SKM-1 (cell line): ENCODE results near the gene PLEKHS1.
"Not testable (repeated sequence)": the region's sequence is repeated elsewhere in the genome, so short reads cannot be mapped to it uniquely, and the experiment has no call there.

Experiments
- DNase-seq: peaks from one replicate; lab custom pipeline; 2025; ENCODE audit not compliant: unreplicated experiment; lab: John Stamatoyannopoulos, UW

Gene PLEKHS1

DNA sequence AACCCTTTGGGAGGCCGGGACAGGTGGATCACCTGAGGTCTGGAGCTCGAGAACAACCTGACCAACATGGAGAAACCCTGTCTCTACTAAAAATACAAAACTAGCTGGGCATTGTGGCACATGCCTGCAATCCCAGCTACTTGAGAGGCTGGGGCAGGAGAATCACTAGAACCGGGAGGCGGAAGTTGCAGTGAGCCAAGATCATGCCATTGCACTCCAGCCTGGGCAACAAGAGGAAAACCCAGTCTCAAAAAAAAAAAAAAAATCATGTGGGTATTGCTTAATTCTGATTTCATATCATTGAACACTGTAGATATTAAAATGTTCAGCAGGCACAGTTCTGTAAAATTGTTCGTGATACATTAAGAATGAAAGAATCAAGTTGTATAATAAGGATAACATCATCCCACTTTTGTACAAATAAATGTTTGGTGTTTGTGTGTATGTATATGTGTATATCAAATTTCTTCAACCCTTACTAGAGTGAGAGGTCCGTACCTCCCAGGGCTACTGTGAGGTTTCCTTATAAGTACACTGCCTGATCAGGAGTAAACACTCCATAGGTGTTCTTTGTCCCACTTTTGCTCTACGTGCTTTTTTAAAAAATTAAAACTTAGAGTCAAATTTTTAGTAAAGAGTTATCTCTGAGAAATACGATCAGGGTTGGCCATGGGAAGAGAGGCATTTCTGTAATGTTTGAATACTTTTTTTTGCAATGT is 31.7 kb downstream of the PLEKHS1 start:
- no peak for DNase-seq

DNA sequence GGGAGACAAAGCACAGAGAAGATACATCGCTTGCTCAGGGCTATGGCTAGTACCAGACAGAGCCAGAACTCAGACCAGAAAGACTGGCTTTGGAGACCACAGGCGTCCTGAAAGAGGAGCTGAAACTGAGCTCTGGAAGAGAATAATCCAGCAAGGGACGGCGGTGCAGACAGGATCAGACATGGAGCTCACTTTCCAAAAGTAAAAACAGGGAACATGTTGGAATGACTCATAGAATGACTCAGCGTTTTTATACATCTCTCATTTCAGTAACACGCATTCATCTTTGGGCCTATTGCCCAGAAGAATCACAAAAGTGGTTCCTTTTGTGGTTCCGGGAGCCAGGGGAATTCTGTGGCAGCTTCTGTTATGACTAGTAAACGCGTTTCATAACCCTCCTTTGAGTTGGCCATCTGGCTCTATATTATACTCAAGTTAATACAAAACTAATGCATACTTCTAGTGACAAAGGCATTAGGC is 37.2 kb downstream of the PLEKHS1 start:
- DNase-seq = no peak

DNA sequence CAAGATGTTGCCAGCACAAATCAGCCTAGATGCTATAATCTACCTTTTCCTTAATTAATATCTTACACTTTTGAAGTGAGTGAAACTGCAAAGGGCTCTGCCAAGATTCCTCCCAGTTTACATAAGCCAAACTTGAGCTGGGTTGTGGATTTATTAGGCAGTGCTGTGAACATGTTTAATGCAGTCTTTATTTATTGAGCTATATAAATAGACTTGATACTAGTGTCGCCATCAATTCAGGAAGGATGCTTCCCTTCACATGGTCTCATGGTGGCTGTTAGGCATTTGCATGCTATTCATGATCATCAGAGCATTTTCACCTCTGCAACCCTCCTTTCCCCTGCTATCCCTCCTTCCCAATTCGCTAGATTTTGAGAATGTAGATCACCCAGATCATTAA is 40.2 kb downstream of the PLEKHS1 start:
- no peak for DNase-seq

DNA sequence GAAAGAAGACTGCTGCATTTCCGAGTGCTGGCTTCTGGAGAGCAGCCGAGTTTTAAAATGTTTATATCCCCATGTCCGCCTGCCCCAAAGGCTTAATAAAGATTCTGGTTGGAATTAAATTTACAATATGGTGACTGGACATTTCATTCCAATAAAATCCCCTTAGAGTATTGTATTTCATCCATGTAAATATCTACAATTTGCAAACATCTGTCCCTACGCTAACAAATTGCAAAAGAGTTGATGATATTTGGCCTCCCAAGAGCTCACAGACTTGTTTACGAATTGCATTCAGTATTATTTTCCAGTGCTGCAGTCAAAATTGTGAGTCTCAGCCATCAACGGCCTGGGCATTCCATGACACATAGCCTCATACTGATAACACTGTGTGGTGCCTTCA is 50.1 kb downstream of the PLEKHS1 start:
- DNase-seq = no peak

DNA sequence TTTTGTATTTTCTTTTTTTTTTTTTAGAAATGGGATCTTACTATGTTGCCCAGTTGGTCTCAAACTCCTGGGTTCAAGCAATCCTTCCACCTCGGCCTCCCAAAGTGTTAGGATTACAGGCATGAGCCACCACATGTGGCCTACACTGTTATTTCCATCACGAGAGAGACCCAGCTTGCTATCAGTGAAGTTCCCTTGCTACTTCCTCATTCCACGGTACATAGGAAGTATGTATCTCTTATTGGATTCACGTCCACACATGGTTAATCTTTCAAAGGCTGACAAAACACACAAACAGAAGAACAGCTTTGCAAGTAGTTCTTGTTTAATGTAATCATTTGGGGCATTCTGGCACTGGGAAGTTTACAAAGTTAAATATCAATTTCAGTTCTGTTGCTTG is 51.5 kb downstream of the PLEKHS1 start:
- DNase-seq = peak; percentile 25

DNA sequence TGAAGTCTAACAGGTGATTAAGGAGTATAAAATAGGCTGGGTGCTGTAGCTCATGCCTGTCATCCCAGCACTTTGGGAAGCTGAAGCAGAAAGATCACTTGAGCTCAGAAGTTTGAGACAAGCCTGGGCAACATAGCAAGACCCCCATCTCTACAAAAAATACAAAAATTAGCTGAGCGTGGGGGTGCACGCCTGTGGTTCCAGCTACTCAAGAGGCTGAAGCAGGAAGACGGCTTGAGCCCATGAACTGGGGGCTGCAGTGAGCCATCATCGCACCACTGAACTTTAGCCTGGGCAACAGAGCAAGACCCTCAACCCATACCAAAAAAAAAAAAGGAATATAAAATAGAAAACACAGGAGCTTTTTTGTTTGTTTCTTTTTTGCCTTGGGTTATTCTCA is 55.0 kb downstream of the PLEKHS1 start:
- no peak for DNase-seq

DNA sequence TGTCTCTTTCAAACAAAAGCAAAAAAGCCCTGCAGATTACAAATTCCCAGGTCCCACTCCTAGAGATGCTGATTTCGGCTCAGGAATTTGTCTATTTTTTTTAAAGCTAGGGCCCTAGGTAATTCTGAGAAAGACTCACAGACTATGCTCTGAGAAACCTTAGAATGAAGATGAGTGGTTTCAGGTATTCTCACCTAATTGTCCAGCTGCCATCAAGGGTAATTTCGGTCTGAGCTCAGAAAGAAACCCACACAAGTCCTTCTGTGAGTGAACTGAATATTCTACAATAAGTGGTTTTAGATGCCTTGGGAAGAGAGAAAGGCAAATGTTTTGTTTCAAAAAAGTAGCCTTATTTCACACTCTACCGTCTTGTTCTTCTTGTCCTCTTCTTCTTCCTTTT is 56.7 kb downstream of the PLEKHS1 start:
- DNase-seq = no peak

DNA sequence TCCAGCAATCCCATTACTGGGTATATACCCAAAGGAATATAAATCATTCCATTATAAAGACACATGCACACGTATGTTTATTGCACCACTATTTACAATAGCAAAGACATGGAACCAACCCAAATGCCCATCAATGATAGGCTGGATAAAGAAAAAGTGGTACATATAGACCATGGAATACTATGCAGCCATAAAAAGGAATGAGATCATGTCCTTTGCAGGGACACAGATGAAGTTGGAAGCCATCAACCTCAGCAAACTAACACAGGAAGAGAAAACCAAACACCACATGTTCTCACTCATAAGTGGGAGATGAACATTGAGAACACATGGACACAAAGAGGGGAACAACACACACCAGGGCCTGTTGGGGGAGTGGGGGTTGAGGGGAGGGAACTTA is 63.2 kb downstream of the PLEKHS1 start:
- not testable (repeated sequence) for DNase-seq

DNA sequence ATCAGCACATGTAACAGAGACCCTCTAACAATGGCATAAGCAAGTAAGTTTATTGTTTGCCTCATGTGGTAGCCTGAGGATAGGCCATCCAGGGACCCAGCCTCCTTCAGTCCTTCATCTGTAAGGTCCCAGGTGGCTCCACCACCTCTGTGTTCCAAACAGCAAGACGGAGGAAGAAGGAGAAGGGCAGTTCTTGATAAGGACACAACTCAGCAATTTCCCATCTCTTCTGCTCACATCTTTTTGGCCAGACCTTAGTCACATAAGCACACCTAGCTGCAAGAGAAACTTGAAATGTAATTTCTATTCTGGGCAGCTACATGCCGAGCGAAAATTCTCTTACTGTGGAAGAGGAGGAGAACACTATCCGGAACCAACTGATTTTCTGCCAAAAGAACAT is 68.5 kb downstream of the PLEKHS1 start:
- DNase-seq = no peak

DNA sequence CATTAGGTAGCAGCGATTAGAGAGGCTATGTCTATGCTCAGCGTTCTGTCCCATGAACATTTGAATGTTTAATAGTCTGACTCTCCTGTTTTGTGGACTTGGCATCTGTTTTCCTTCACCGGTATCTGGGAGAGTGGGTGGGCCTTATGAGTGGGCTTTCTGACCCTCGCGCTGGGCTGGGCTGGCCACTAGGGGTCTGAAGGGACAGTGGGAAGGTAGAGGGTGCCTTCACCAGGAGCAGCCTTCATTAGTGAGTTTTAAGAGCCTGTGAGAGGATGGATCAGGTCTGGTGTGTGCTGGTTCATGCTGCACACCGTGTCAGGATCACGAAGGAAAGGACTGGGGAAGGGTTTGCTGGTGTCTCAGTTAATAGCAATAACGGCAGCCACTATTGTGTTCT is 69.0 kb downstream of the PLEKHS1 start:
- no peak for DNase-seq

DNA sequence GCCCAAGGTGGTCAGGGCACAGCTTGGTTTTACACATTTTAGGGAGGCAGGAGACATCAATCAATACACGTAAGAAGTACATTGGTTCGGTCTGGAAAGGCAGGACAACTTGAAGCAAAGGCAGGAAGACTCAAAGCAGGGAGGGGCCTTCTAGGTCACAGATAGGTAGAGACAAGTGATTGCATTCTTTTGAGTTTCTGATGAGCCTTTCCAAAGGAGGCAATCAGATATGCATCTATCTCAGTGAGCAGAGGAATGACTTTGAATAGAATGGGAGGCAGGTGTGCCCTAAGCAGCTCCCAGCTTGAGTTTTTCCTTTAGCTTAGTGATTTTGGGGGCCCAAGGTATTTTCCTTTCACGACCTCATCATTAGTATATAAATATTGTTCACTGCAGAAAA is 69.8 kb downstream of the PLEKHS1 start:
- DNase-seq = not testable (repeated sequence)

DNA sequence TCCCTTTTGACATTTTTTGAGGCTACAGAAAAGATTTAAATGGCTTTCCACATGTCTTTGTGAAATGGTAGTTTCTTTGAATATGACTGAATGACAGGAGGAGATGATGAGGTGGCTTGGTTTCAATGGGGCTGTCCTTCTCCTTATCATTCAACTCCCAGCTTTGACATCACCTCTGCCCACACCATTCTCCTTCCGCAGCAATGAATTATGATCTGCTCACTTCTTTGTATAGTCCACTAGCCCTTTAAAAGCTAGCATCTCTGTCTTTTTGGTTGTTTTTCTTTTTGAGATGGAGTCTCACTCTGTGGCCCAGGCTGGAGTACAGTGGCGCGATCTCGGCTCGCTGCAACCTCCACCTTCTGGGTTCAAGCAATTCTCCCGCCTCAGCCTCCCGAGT is 70.7 kb downstream of the PLEKHS1 start:
- no peak for DNase-seq

DNA sequence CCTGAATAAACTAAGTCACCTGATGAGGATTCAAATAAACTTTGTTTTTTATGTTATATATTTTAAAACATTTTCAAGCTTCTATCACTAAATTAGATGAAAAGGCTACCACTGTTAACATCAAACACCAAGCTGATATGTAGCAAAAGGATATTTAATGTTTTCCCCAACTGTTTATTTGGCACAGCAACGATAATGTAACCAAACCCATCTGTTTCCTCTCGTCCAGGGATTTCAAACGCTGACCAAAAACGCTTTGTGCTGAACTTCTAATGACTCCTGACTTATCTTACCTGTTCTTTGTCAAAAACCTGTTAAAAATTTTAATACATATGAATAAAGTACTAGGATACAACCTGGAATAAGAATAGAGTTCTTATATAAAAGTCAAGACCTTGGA is 71.9 kb downstream of the PLEKHS1 start:
- DNase-seq = no peak

DNA sequence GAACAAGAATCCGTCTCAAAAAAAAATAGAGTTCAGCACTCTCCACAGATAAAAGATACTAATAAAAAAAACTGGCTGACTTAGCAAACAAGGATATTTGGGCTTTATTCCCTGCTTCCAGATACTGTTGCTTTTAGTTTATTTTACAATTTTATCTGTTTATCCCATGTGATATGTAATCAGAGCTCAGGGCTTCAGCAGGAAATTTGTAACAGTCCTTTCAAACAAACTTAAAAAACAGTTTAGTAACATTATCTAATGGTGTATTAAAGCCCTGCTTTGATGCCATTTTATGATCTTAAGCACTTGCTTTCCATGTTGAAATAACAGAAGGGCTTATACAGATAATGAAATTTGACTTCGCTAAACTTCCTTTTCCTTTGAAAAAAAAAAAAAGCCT is 74.3 kb downstream of the PLEKHS1 start:
- DNase-seq = no peak

DNA sequence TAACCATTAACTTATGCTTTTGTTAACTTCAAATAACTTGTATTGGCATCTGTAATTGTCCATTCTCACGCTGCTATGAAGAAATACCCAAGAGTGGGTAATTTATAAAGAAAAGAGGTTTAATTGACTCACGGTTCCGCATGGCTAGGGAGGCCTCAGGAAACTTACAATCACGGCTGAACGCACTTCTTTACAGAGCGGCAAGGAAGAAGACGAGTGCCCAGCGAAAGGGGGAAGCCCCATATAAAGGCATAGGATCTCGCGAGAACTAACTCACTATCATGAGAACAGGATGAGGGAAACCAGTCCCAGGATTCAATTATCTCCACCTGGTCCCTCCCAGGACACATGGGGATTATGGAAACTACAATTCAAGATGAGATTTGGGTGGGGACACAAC is 77.1 kb downstream of the PLEKHS1 start:
- not testable (repeated sequence) for DNase-seq
